Stimulated activated CD4-positive, alpha-beta T cell treated with anti-CD3 and anti-CD28 coated beads, Interleukin-4, amount 100 ng/mL, for 48 hours (primary cell): ENCODE measurements around the gene HSPA9.
A peak's percentile ranks its signal among the peaks of the same experiment; 100 is the strongest.

ENCODE experiments used
- DNase-seq, 2 donors: peaks; one replicate each; pipeline ENCODE4 v3.0.0-alpha.2; 2020; ENCODE audit warnings: low read depth in 2 of 2

The HSPA9 gene

GRCh38 chr5:138575194-138576015 is at the start of gene HSPA9:
Gene HSPA9, minus strand, starts transcription at chr5:138575401. Its CDS starts 83 bp downstream, at chr5:138575318.
- DNase-seq: peak; percentile 91 to 97

GRCh38 chr5:138623053-138623452 is 47.9 kb upstream of the HSPA9 start:
- DNase-seq: no peak

- no peak for DNase-seq
These were observed 46.9 kb upstream of the HSPA9 start for GRCh38 chr5:138622051-138622450.

- DNase-seq: no peak
These were observed 45.5 kb upstream of the HSPA9 start for GRCh38 chr5:138620663-138621224.

- no peak for DNase-seq
These were observed 41.3 kb upstream of the HSPA9 start for GRCh38 chr5:138616508-138616907.

GRCh38 chr5:138615461-138615860 is 40.3 kb upstream of the HSPA9 start:
- no peak for DNase-seq

- no peak for DNase-seq
These were observed 36.5 kb upstream of the HSPA9 start for GRCh38 chr5:138611678-138612218.

GRCh38 chr5:138610918-138611677 is 35.9 kb upstream of the HSPA9 start:
- no peak for DNase-seq

GRCh38 chr5:138610415-138610917 is 35.3 kb upstream of the HSPA9 start:
- no peak for DNase-seq

GRCh38 chr5:138606378-138607064 is 31.3 kb upstream of the HSPA9 start:
- no peak for DNase-seq

GRCh38 chr5:138605254-138605972 is 30.2 kb upstream of the HSPA9 start:
- no peak for DNase-seq

GRCh38 chr5:138604176-138604785 is 29.1 kb upstream of the HSPA9 start:
- DNase-seq: no peak

GRCh38 chr5:138603249-138603920 is 28.2 kb upstream of the HSPA9 start:
- DNase-seq: peak in 1 of 2 donors; percentile 26

GRCh38 chr5:138602371-138603000 is 27.3 kb upstream of the HSPA9 start:
- DNase-seq: no peak

GRCh38 chr5:138601444-138601843 is 26.2 kb upstream of the HSPA9 start:
- no peak for DNase-seq

GRCh38 chr5:138600446-138600845 is 25.2 kb upstream of the HSPA9 start:
- no peak for DNase-seq

GRCh38 chr5:138597661-138598400 is 22.6 kb upstream of the HSPA9 start:
- no peak for DNase-seq

- no peak for DNase-seq
These were observed 21.1 kb upstream of the HSPA9 start for GRCh38 chr5:138596105-138596881.
